Cerebellar nuclear complex (tissue), 1 donor: ENCODE data around the gene CCL8.

Source experiments
- DNase-seq, 2 experiments: peaks; one replicate each; lab custom pipeline; 2025; lab: John Stamatoyannopoulos, UW

CCL8 gene

DNA sequence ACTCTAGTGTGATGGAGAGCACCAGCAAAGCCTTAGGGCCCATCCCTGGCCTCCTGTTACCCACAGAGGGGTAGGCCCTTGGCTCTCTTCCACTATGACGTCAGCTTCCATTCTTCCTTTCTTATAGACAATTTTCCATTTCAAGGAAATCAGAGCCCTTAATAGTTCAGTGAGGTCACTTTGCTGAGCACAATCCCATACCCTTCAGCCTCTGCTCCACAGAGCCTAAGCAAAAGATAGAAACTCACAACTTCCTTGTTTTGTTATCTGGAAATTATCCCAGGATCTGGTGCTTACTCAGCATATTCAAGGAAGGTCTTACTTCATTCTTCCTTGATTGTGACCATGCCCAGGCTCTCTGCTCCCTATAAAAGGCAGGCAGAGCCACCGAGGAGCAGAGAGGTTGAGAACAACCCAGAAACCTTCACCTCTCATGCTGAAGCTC lies at the start of gene CCL8:
TSS of gene CCL8 (plus strand) at position 397 of the 445 bp plus-strand sequence. CDS start 67 bp downstream, outside the sequence.
- DNase-seq, result no peak

- DNase-seq, result no peak
Observed at GRCh38 chr17:34269969-34270368, 49.3 kb upstream of the CCL8 start, which contains the start of gene CCL7. Gene CCL7 (plus strand): TSS chr17:34270221. CDS start chr17:34270291, 70 bp downstream.

DNA sequence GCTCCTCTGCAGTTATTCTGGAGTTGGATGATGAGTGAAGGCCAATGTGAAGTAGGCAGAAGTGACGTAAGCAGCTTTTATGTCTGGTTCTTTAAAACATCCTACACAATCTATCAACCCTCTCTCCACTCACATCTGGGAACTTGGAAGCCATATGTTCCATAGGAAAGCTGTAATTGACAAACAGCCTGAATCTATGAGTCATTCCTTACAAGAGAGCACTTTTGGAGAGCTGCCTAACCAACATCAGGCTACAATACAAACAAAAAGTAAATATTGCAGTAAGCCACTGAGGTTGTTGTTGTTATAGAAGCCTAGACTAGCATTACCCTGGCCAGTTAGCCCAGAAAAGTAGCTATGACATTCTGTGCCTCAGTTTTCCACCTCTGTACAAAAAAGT lies 43.4 kb upstream of the CCL8 start:
- no peak for DNase-seq

DNA sequence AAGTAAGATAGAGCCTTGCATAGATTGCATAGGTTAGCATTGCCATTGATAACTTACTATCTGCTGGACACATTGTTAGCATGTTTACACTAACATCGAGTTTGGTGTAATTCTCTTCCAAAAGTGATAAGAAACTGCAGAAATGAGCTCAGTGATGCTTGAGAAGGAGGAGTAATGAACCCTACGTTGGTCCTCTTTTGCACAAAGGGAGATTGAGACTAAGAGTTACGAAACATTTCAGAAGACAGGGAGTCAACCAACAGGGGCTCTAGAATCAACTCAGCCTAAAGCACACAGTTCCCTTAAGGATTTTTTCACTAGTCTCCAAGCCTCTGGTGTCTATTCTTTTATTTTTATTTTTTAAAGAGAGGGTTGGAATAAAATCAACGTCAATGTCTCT lies 42.4 kb upstream of the CCL8 start:
- DNase-seq, result no peak

GRCh38 chr17:34283571-34283970 lies 35.7 kb upstream of the CCL8 start:
- no peak for DNase-seq

GRCh38 chr17:34285286-34285792 lies 33.9 kb upstream of the CCL8 start, which contains the start of gene CCL11:
Gene CCL11 (plus strand): TSS chr17:34285742. CDS start chr17:34285809, 67 bp downstream.
- no peak for DNase-seq

DNA sequence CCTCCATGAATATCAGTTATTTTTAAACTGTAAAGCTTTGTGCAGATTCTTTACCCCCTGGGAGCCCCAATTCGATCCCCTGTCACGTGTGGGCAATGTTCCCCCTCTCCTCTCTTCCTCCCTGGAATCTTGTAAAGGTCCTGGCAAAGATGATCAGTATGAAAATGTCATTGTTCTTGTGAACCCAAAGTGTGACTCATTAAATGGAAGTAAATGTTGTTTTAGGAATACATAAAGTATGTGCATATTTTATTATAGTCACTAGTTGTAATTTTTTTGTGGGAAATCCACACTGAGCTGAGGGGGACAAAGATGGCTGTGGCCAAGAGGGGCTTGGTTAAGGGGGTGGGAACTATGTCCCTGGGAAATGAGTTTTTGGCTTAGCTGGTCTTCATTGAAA lies 31.4 kb upstream of the CCL8 start:
- DNase-seq, result no peak

- no peak for DNase-seq
Observed at GRCh38 chr17:34290586-34290985, 28.6 kb upstream of the CCL8 start.

- DNase-seq, result no peak
Observed at GRCh38 chr17:34291721-34292348, 27.4 kb upstream of the CCL8 start.

- no peak for DNase-seq
Observed at GRCh38 chr17:34299027-34299426, 20.2 kb upstream of the CCL8 start.

DNA sequence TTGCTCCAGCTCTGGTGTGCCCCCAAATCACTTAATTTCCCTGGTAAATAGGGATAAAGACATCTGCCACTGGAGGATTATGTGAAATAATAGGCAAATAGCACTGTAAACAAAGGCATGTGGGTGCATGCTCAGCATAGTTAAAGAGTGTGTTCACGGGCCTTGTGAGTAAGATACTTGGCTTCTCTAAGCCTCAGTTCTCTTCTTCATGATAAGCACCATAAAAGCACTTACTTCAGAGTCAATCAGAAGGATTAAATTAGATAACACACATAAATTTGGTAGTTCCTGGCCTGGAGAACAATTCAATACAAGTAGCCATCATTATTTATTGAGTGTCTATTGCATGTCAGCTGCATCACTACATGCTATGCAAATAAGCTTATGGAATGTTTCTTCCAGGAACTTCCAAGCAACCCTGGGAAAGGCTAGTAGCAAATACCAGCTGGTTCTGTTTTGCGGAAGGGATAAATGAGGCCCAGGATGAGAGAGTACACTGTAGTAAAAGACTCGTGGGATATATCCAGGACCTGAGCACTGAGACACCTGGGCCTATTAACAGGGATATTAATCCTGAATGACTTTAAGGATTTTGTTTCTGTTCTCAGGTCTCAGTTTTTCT lies 19.2 kb upstream of the CCL8 start:
- no peak for DNase-seq

DNA sequence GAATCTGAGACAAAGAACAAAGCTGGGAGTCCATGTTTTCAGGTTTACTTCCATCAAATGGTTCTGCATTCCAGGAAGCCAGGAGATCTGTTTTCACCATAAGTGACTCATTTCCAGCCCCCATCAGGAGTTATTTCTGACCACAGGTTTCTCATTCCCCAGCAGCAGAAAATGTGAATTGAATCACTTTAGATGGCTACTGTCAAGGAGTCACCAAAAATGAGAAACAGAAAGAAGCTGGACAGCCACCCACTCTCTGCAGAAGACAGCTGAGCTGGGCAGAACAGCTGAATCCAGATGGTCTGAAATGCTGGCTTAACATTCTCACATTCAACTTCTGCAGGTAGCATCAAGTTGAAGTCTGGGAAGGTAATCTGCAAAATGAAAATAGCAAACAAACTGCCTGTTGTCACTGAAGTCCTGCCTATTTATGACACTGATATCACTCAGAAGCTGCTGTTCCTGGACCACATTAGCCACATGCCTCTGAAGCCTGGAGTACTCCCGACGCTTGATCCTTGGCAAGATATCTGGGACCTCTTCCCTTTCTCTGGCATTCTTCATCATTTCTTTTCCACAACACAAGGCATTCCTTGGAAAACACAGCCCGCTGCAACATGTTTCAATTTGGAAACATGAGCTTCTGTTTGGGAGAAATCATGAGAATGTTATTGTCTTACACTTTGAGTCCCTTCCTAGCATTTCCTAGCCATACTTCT lies 18.4 kb upstream of the CCL8 start:
- DNase-seq, result no peak

DNA sequence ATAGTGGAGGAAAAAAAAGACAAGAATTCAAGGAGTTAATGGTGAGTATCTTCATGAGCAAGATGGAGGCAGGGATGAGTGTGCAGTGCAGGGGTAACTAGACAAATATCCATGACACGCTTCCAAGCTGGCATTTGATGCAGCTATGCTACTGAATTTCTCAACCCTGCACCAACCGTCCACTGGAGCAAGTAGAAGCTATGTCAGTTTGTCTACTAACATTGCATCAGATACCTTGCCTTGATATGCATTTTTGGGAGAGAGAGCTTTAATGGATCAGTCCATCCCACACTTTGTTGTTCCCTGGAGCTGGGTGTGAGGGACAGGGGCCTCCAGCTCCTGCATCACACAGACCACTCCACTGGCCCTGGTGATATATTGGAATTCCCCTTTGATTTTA lies 17.2 kb upstream of the CCL8 start:
- DNase-seq, result no peak

DNA sequence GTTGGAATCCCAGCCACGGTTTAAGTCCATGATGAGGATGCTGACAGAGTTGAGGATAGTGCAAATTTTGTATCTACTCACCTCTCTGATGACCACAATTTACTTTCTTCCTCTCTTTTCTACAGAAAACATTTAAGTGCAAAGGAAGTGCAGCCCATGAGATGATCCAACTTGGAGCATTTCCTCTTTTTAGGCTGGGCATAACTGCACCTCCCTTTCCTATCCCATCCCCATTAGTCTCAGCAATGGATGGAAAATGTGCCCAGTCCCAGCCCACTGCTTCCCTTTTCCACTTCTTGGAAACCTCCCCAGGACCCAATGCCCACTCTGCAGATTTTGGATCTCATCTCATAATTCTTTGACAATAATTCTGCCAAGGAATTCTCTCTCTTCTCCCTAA lies 16.6 kb upstream of the CCL8 start:
- no peak for DNase-seq

- no peak for DNase-seq
Observed at GRCh38 chr17:34303606-34304005, 15.6 kb upstream of the CCL8 start.

GRCh38 chr17:34305061-34305460 lies 14.2 kb upstream of the CCL8 start:
- DNase-seq, result no peak

GRCh38 chr17:34305606-34306005 lies 13.6 kb upstream of the CCL8 start:
- DNase-seq, result no peak

DNA sequence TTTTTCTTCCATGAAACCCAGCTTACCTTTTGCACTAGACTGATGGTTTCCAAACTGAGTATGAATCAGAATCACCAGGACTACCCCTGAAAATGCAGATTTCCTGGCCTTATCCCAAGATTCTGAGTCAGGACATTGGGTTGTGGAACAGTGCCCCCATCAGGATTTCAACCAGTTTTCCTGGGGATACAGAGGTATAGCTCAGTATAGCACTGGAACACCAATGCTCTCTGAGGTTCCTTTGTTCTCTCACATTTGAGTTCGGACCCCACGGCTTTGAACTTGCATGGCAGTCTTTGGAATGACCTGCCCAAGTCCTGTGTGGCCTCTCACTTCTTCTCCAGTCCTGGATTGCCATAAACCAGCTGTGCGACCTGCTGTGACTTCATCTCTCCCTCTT lies 12.8 kb upstream of the CCL8 start:
- DNase-seq, result no peak

- no peak for DNase-seq
Observed at GRCh38 chr17:34307110-34307509, 12.1 kb upstream of the CCL8 start.

DNA sequence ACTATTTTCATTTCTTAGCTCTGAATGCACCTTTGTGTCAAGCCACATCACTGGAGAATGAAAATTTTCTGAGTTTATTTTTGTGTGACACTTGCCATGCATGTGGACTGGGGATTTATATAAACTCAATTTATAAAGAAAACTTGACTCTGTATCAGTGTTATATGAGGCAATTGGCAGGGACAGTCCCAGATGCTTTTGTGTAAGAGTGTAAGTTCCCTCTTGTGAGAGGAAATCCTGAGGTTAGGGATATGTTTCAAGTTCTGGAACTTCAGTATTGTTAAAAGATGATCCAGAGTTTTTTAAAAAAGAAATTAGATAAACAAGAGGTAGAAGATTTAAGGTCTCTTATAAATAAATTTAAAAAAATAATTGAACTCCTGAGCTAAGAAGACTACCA lies 10.9 kb upstream of the CCL8 start:
- no peak for DNase-seq

DNA sequence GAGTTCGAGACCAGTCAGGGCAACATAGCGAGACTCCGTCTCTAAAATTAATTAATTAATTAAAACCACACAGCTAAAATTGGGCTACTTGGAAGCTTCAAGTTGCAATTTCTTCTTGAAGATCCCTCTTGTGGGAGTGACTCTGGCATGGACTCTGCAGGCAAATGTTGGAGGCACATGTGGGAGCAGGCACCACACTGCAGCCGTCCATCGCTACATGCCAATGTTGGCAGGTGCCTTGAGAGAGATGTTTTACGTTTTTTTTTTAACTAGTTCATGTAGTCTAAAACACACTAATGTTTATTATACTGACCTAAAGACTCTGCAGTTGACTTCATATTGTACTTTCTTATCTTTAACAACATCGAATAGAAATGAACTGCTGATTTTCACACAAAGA lies 7.9 kb upstream of the CCL8 start:
- DNase-seq, result no peak

DNA sequence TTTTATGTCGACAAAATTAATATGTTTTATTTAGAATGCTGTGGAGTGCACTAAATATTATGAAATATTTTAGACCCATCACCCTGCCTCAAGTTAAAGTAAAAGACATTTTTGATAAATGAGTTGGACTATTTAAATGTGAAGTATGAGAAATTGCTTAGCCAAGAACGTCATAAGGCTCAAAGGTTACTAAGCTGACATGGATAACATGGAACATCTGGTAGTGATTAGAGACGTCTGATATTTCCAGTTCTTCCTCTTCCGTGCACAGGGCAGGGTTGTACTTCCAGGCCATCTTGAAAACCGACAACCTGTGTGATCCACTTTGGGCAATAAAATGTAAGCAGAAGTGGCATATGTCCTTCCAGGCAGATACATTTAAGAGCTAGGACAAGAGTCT lies 7.2 kb upstream of the CCL8 start:
- DNase-seq, result no peak

- no peak for DNase-seq
Observed at GRCh38 chr17:34313164-34313563, 6.1 kb upstream of the CCL8 start.
